OCI-LY7 (cell line): ENCODE data around the gene ZDHHC17. TPM values are rescaled to one million over a fixed set of nuclear protein-coding genes. Genes with fewer than 3 reads are reported as not detected.

Source experiments
- BruUV-seq: library from RNA; stranded (reverse); fragments of 400-500 nt; replicated peaks from 2 replicates; lab custom pipeline; 2021; lab: Mats Ljungman, UMichigan
- CTCF ChIA-PET: fragments of 300-600 bp; sonication (Branson Sonifier 250); formaldehyde crosslinking; loops from one replicate; lab custom pipeline; 2022; ENCODE audit warnings: antibody characterized with exemption; ENCODE audit not compliant: unreplicated experiment; lab: Charles Lee
- POLR2A ChIA-PET: fragments of 300-600 bp; sonication (Branson Sonifier 250); formaldehyde crosslinking; loops from one replicate; lab custom pipeline; 2022; ENCODE audit warnings: antibody characterized with exemption; lab: Charles Lee
- DNase-seq: peaks from one replicate; pipeline ENCODE4 v3.0.0-alpha.2; 2015; ENCODE audit warnings: low spot score
- H2AFZ ChIP-seq: fragments of 200-600 bp; sonication (generic), shearing (Covaris generic); 2 replicates; pipeline ENCODE4 v1.6.1; 2014; ENCODE audit warnings: mild to moderate bottlenecking, antibody characterized with exemption, low read length, moderate library complexity
- H3K27ac ChIP-seq: fragments of 200-600 bp; sonication (generic); 2 replicates; pipeline ENCODE4 v1.5.1; 2014; ENCODE audit warnings: mixed run types, low read depth, mild to moderate bottlenecking, moderate library complexity, low read length, inconsistent platforms; ENCODE audit not compliant: poor library complexity, severe bottlenecking
- H3K36me3 ChIP-seq: fragments of 200-600 bp; sonication (generic); 2 replicates; pipeline ENCODE4 v1.6.1; 2014; ENCODE audit warnings: mild to moderate bottlenecking, antibody characterized with exemption, low read length, moderate library complexity, mixed read lengths; ENCODE audit not compliant: insufficient read depth
- H3K4me1 ChIP-seq: fragments of 200-600 bp; sonication (generic); 2 replicates; pipeline ENCODE4 v1.5.1; 2014; ENCODE audit warnings: mild to moderate bottlenecking, low read length; ENCODE audit not compliant: insufficient read depth, poor library complexity, severe bottlenecking
- H3K4me2 ChIP-seq: fragments of 200-600 bp; sonication (generic); 2 replicates; pipeline ENCODE4 v1.6.1; 2014; ENCODE audit warnings: mild to moderate bottlenecking, low read length
- H3K4me3 ChIP-seq: fragments of 200-600 bp; sonication (generic); 2 replicates; pipeline ENCODE4 v1.5.1; 2014; ENCODE audit warnings: mild to moderate bottlenecking, low read depth, low read length; ENCODE audit not compliant: poor library complexity, severe bottlenecking
- H3K79me2 ChIP-seq: fragments of 200-600 bp; sonication (generic); 2 replicates; pipeline ENCODE4 v1.6.1; 2016; ENCODE audit warnings: low read depth, mild to moderate bottlenecking, low read length, moderate library complexity, mixed read lengths; ENCODE audit not compliant: insufficient read depth
- H3K9me2 ChIP-seq: fragments of 200-600 bp; sonication (generic); 2 replicates; pipeline ENCODE4 v1.6.1; 2016; ENCODE audit warnings: mild to moderate bottlenecking, low read length, mixed read lengths; ENCODE audit not compliant: insufficient read depth
- H3K9me3 ChIP-seq: fragments of 200-600 bp; sonication (generic); 2 replicates; pipeline ENCODE4 v1.6.1; 2014; ENCODE audit warnings: mild to moderate bottlenecking, mixed run types, low read length, mixed read lengths
- H4K20me1 ChIP-seq: fragments of 200-600 bp; sonication (generic); 2 replicates; pipeline ENCODE4 v1.6.1; 2014; ENCODE audit warnings: mild to moderate bottlenecking, antibody characterized with exemption, low read length, moderate library complexity, mixed read lengths; ENCODE audit not compliant: insufficient read depth
- CTCF ChIP-seq: fragments of 200-600 bp; sonication (generic); conservative IDR thresholded peaks from 2 replicates; pipeline ENCODE4 v1.5.1; 2014; ENCODE audit warnings: mild to moderate bottlenecking, antibody characterized with exemption, low read length, moderate library complexity, mixed read lengths
- EZH2phosphoT487 ChIP-seq: fragments of 200-600 bp; sonication (generic); IDR thresholded peaks from 2 replicates; pipeline ENCODE4 v1.6.1; 2018; ENCODE audit warnings: low read depth, borderline replicate concordance, mild to moderate bottlenecking, mixed run types, antibody characterized with exemption, low read length, moderate library complexity, mixed read lengths
- intact Hi-C: fragments of 100-400 bp; cut with micrococcal nuclease; formaldehyde crosslinking; loops from one replicate; pipeline ENCODE4 v1.10.0; 2022; ENCODE audit not compliant: unreplicated experiment
- total RNA-seq, 2 experiments: library from RNA; depleted of rRNA in 1 of 2; stranded (reverse); fragments of >200 nt in 1 of 2; shearing (Covaris generic) in 1 of 2; gene quantifications; 2 replicates each; pipeline ENCODE4 v1.2.3, GENCODE V29; 2014 to 2022

ZDHHC17 gene
- total RNA-seq, 2 experiments from 2014 or later: 24.0 to 32.8 TPM

GRCh38 chr12:76790564-76791552, 26.9 kb downstream of the ZDHHC17 start:
- ChIA-PET CTCF (no interaction called here), POLR2A (interaction anchor here (0.8 to 1.1 kb wide), 3 partner anchors 14 to 28 kb away, joined by 3 read pairs; no protein-coding TSS in a partner anchor)
- peaks cover 8% of the 10 kb centered on the region; the same call in 1 of the 2 replicates for H3K9me3 ChIP-seq
- BruUV-seq: no TSS peak
- intact Hi-C loops: loop anchor here (1.0 to 5.0 kb wide), 2 partner anchors 104 to 170 kb away; no protein-coding TSS in a partner anchor
- H3K27ac ChIP-seq: no peak overlapping the region
- no peak overlapping the region for H2AFZ ChIP-seq
- peaks cover 30% of the 10 kb centered on the region; the same call in 1 of the 2 replicates for H3K79me2 ChIP-seq
- H4K20me1 ChIP-seq: peaks cover 8% of the 10 kb centered on the region
- no peaks in the 10 kb centered on the region for H3K4me1 ChIP-seq
- H3K9me2 ChIP-seq: no peaks in the 10 kb centered on the region
- peak; percentile 58 for DNase-seq
- no peak overlapping the region for H3K4me2 ChIP-seq
- H3K36me3 ChIP-seq: no peaks in the 10 kb centered on the region; the same call in 1 of the 2 replicates
- TF ChIP-seq CTCF (peak; percentile 88), EZH2phosphoT487 (no peak)
- no peak overlapping the region for H3K4me3 ChIP-seq

- peaks cover 8% of the 10 kb centered on the region for H4K20me1 ChIP-seq
These were observed 28.9 kb downstream of the ZDHHC17 start for GRCh38 chr12:76792828-76793227.

More at GRCh38 chr12:76792828-76793227, 28.9 kb downstream of the ZDHHC17 start:
- no TSS peak for BruUV-seq
- Histone ChIP-seq H3K36me3 (peaks cover under 1% of the 10 kb centered on the region; the same call in 1 of the 2 replicates), H3K4me2 (no peak overlapping the region), H3K79me2 (peaks cover 29% of the 10 kb centered on the region), H3K9me2 (no peaks in the 10 kb centered on the region), H3K9me3 (0 out of 2 replicates have a peak, but pooled peaks cover 2% of the 10 kb centered on the region), H3K4me3 (no peak overlapping the region), H3K4me1 (no peaks in the 10 kb centered on the region), H3K27ac (no peak overlapping the region), H2AFZ (no peak overlapping the region)
- POLR2A ChIA-PET: no interaction called here
- no peak for DNase-seq
- intact Hi-C loops: loop anchor here (5.0 kb wide), 1 partner anchor 106 kb away; no protein-coding TSS in a partner anchor
- CTCF ChIA-PET: no interaction called here
- no peak for TF ChIP-seq CTCF
- no peak for TF ChIP-seq EZH2phosphoT487
